UCSD-AML1 (cell line): ENCODE measurements around the gene MAN2C1.
"Not testable (repeated sequence)": the region's sequence is repeated elsewhere in the genome, so short reads cannot be mapped to it uniquely, and the experiment has no call there.

Source experiments
- DNase-seq: peaks from one replicate; lab custom pipeline; 2025; ENCODE audit not compliant: unreplicated experiment; lab: John Stamatoyannopoulos, UW

Gene MAN2C1

DNA sequence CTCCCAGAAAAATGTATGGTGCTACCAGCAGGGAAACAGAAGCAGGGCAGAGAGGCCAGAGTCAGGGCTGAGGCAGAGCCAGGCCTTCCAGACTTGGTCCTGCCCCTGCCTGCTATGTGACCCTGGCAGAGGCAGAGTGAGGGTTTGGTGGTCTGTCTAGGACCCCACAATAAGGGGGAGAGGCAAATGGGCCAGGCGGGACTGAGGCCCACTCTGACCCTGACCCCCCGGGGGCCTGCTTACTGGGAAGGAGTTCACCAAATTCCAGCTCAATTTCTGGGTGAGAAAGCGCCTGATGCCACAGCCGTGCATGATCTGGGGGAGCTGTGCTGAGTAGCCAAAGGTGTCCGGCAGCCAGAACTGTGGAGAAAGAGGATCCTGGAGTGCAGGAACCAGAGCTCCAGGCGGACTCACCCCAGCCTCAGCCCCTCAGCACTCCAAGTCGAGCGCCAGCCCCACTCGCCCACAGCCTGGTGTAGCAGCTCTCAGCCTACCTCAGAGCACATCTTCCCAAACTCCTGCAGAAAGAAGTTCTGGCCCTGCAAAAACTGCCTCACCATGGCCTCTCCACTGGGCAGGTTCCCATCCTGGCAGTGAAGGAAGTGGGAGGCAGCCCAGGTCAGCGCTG is 6.9 kb downstream of the MAN2C1 start:
- no peak for DNase-seq

GRCh38 chr15:75360856-75361255 is 7.6 kb downstream of the MAN2C1 start:
- no peak for DNase-seq

DNA sequence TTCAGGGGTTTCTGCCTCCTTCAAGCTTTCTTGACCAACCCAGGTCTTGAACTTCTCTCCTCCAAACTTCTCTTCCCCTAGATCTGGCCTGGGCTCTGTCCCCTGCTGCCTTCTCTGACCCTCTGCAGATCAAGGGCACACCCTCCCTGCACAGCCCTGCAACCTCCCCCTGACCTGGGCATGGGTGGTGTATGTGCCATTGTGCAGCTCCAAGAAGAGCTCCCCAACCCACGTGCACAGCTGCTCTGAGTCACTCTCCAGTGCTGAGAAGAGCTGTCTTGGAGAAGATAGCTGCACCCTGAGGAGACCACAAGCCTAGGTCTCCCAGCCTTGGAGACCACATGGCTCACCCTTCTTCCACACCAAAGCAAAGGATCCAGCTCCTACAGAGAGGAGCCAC is 8.0 kb downstream of the MAN2C1 start:
- no peak for DNase-seq

- DNase-seq: no peak
Observed at GRCh38 chr15:75359537-75360250, 8.7 kb downstream of the MAN2C1 start.

- DNase-seq: no peak
Observed at GRCh38 chr15:75358771-75359536, 9.5 kb downstream of the MAN2C1 start.

GRCh38 chr15:75357976-75358673 is 10.3 kb downstream of the MAN2C1 start:
- no peak for DNase-seq

DNA sequence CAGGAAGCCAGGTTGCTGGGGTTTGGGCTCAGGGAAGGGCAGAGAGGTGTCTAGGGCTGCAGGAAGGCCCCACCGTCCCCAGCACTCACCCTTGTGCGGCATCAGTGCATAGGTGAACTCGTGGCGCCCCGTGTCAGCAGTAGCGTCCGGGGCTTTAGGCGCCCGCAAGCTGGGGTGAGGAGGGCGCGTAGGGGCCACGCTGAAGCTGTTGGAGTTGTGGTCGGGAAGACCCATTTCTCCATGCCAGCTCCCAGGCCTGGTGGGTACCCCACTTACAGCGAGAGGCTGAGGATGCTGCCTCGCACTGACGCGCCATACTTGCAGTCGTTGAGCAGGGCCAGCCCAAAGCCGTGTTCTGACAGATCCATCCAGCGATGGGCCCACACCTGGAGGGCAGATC is 11.9 kb downstream of the MAN2C1 start:
- DNase-seq: no peak

DNA sequence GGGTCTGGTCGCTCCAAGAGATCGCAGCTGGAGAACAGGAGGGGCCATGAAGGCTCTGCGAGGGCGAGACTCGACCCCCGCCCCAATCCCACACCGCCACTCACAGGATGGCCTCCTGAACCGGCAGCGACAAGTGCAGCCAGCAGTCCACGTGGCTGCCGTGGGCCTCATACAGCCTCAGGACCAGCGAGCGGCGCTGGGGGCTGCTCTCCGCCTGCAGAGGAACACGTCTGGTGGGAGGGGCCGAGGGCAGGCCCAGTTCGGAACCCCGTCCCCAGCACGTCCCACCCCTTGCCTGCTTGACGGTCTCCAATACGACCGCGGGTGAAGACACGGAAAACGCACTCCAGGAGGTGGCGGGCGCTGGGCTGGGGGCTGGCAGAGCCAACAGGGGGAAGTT is 12.4 kb downstream of the MAN2C1 start:
- no peak for DNase-seq

- no peak for DNase-seq
Observed at GRCh38 chr15:75355369-75355768, 13.0 kb downstream of the MAN2C1 start.

DNA sequence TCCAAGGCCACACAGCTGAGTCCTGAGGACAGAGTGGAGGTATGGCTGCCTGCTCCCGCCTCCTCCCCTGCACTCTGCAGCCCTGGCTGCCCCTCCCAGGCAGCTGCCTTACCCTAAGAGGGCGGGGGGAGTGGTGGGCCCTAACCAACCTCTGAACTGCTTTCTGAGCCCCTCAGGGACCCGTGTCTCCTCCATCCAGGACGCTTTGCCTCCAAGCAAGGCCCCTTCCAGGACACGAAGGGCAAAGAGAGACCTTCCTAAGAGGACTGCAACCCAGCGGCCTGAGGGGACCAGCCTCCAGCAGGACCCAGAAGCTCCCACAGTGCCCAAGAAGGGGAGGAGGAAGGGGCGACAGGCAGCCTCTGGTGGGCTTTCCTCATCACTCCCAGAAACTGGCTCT is 14.0 kb downstream of the MAN2C1 start:
- no peak for DNase-seq

DNA sequence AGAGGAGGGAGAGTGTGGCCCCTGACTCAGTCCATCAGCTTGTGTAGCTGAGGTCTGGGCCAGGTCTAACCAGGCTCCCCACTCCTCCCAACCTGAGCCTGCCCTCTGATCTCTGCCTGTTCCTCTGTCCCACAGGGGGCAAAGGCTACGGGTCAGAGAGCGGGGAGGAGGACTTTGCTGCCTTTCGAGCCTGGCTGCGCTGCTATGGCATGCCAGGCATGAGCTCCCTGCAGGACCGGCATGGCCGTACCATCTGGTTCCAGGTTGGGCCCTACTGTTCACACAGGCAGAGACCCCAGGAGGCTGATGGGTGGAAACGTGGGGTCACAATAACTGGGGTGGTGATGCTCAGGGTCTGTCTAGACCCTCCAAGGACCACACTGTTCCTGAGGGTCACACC is 14.8 kb downstream of the MAN2C1 start:
- DNase-seq: no peak

DNA sequence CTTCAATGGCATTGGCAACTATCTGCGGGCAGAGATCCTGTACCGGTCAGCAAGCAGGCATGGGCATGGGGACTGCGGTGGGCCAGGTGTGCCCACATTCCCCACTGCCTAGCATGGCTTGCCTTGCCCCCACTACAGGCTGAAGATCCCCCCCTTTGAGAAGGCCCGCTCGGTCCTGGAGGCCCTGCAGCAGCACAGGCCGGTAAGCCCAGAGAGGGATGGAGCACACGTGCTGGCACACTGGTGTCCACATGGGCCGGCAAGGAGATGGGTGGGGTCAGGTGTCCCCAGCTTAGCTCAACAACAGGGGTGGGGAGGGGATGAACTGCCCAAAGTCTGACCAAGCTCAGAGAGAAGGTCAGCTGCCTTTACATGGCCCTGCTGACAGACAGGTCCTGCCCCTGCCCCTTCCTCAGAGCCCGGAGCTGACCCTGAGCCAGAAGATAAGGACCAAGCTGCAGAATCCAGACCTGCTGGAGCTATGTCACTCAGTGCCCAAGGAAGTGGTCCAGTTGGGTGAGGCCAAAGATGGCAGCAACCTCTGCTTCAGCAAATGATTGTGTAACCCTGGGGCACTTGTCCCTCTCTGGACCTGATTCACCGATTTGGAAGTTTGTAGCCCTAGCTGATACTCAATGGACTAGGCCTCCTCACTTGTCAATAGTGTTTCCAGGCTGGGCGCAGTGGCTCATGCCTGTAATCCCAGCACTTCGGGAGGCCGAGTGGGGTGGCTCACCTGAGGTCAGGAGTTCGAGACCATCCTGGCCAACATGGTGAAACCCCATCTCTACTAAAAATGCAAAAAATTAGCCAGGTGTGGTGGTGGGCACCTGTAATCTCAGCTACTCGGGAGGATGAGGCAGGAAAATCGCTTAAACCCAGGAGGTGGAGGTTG is 16.0 kb downstream of the MAN2C1 start:
- no peak for DNase-seq

GRCh38 chr15:75350601-75351361 is 17.6 kb downstream of the MAN2C1 start:
- DNase-seq: no peak

DNA sequence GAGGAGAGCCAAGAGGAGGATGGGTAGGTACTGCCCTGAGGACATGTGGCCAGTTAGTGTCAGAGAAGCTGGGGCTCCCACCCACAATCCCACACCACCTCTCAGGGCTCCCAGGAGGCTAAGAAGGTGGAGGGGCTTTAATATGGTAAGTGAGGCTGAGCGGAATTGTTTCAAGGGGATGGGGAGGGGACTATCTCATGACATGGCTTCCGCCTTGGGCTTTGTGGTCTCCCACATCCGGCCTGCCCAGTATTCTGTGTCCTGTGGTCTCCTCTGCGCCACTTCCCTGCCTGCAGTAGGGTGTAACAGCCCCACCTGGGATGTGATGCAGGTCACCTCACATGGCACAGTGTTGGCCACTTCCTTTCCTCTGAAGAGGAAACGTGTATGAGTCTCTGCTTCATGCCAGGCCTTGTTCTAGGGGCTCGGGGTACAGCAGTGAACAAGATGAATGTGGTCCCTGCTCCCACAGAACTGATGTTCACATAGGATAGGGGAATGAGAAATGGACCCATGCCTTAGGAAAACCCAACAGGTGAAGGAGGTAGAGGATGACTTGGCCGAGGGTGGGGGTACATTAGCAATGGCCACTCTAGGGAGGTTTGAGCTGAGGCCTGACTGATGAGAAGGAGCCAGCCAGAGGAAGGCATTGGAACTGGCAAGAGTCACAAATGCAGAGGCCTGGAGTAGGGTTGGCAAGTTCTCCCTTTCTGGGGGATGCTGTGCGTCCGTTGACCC is 18.4 kb downstream of the MAN2C1 start:
- DNase-seq: peak; percentile 88

GRCh38 chr15:75349351-75349669 is 19.1 kb downstream of the MAN2C1 start:
- not testable (repeated sequence) for DNase-seq

- DNase-seq: no peak
Observed at GRCh38 chr15:75348562-75349350, 19.7 kb downstream of the MAN2C1 start.

GRCh38 chr15:75348034-75348561 is 20.3 kb downstream of the MAN2C1 start:
- no peak for DNase-seq
